Subcutaneous adipose tissue (tissue), 4 donors: ENCODE results near the gene SAP30L. TPM values are rescaled to one million over a fixed set of nuclear protein-coding genes. Genes with fewer than 3 reads are reported as not detected.

Experiments
- CTCF ChIP-seq: fragments of 450-650 bp; IDR thresholded peaks from one replicate; pipeline ENCODE4 v1.5.1; 2016; ENCODE audit warnings: low read depth, mild to moderate bottlenecking, control low read depth, antibody characterized with exemption, moderate library complexity
- total RNA-seq, 4 donors: library from RNA; depleted of rRNA; stranded (reverse); fragments of >200 nt; gene quantifications; one replicate each; pipeline ENCODE4 v1.1.0, GENCODE V29; 2016

SAP30L gene
- total RNA-seq, 4 donors from 2014 or later, result 22.2 to 43.6 (median 27.6) TPM

- TF ChIP-seq CTCF, result no peak
These were observed 26.6 kb upstream of the SAP30L start for GRCh38 chr5:154419236-154419635.

- no peak for TF ChIP-seq CTCF
These were observed 23.9 kb upstream of the SAP30L start for GRCh38 chr5:154421868-154422267.

GRCh38 chr5:154422298-154422697 lies 23.5 kb upstream of the SAP30L start:
- no peak for TF ChIP-seq CTCF

- TF ChIP-seq CTCF, result no peak
These were observed 17.6 kb upstream of the SAP30L start for GRCh38 chr5:154428208-154428607.

- TF ChIP-seq CTCF, result no peak
These were observed 16.5 kb upstream of the SAP30L start for GRCh38 chr5:154429341-154429740.

- TF ChIP-seq CTCF, result no peak
These were observed 15.3 kb upstream of the SAP30L start for GRCh38 chr5:154430466-154430865.

GRCh38 chr5:154430961-154431630 lies 14.7 kb upstream of the SAP30L start:
- no peak for TF ChIP-seq CTCF
